NT2/D1 (cell line): Measurements from ENCODE around the gene PIM1.

Experiments
- SUZ12 ChIP-seq: IDR thresholded peaks from 2 replicates; pipeline ENCODE4 v1.6.1; 2011; ENCODE audit not compliant: insufficient read length, insufficient read depth; ENCODE audit errors: extremely low read depth
- YY1 ChIP-seq: IDR thresholded peaks from 2 replicates; pipeline ENCODE4 v1.6.1; 2011; ENCODE audit not compliant: insufficient read length, insufficient read depth

DNA sequence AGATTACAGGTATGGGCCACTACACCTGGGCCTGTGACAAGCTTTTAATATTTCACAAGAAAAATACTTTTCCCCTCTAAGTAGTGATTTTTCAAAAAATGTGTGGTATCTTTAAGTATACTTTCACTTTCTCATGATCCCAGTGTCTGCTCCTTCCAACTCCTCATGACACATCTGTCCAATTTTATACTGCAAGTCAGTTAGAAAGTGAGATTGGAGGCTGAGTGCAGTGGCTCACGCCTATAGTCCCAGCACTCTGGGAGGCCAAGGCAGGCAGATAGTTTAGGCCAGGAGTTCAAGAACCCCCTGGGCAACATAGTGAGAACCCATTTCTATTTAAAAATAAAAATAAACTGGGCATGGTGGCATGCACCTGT, 20.2 kb downstream of the PIM1 start:
- TF ChIP-seq SUZ12 (no peak), YY1 (no peak)
